ENCODE results near the gene F2RL2.

DNA sequence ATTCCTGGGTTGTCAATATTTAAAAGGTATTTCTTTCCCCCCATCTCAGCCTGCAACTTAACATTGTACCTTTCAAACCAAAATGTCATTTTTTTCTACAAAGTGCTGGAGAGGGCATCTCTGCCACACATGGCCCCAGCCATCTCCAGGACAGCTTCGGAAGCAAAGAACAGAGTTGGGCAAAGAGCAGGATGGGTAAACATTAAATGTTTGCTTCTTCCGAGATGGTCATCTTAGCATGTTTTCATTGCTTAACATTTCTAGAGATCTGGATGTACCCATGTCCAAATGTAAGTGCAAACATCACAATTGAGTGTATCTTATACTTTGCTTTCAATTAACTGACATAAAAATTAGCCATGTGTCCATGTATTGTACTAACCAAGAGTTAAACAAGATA lies 14.3 kb upstream of the F2RL2 start:
- TF ChIP-seq, protein P1, sequence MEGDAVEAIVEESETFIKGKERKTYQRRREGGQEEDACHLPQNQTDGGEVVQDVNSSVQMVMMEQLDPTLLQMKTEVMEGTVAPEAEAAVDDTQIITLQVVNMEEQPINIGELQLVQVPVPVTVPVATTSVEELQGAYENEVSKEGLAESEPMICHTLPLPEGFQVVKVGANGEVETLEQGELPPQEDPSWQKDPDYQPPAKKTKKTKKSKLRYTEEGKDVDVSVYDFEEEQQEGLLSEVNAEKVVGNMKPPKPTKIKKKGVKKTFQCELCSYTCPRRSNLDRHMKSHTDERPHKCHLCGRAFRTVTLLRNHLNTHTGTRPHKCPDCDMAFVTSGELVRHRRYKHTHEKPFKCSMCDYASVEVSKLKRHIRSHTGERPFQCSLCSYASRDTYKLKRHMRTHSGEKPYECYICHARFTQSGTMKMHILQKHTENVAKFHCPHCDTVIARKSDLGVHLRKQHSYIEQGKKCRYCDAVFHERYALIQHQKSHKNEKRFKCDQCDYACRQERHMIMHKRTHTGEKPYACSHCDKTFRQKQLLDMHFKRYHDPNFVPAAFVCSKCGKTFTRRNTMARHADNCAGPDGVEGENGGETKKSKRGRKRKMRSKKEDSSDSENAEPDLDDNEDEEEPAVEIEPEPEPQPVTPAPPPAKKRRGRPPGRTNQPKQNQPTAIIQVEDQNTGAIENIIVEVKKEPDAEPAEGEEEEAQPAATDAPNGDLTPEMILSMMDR (IDR thresholded peaks at IDR 0.05; ENCODE audit: low read depth, low read length, poor library complexity, severe bottlenecking): no peak
- TF ChIP-seq EZH2phosphoT487 (IDR thresholded peaks at IDR 0.05; ENCODE audit: borderline replicate concordance, low read length): no peak
